K562 (cell line): Measurements from ENCODE around the gene AP3B2. TPM values are rescaled to one million over a fixed set of nuclear protein-coding genes. Genes with fewer than 3 reads are reported as not detected.
A peak's percentile ranks its signal among the peaks of the same experiment; 100 is the strongest.

Source experiments
- CREM ChIP-seq: IDR thresholded peaks from 2 replicates; pipeline ENCODE4 v1.6.1; 2014; ENCODE audit warnings: antibody characterized with exemption, low read depth
- E2F3 ChIP-seq: fragments of 250-450 bp; sonication (Bioruptor Pico); IDR thresholded peaks from 2 replicates; pipeline ENCODE4 v1.4.0; 2020; ENCODE audit warnings: mild to moderate bottlenecking
- GMEB1 ChIP-seq: fragments of 250-450 bp; sonication (Bioruptor Pico); IDR thresholded peaks from 2 replicates; pipeline ENCODE4 v1.4.0; 2020; ENCODE audit warnings: mild to moderate bottlenecking
- HEY1 ChIP-seq: fragments of 250-450 bp; sonication (Bioruptor Pico); IDR thresholded peaks from 2 replicates; pipeline ENCODE4 v1.5.0; 2020; ENCODE audit warnings: mild to moderate bottlenecking, moderate library complexity, borderline replicate concordance
- JUND ChIP-seq, 2 experiments: IDR thresholded peaks; 2 replicates in 1 of 2; 3 replicates in 1 of 2; pipeline ENCODE4 v1.6.1; 2011; ENCODE audit warnings: borderline replicate concordance in 2 of 2, low read depth in 2 of 2, low read length in 2 of 2, improper control_type of control experiment in 1 of 2, missing biosample characterization in 1 of 2, missing genetic modification characterization in 1 of 2, missing genetic modification reagents in 1 of 2
- KDM2B ChIP-seq: fragments of 250-450 bp; sonication (Bioruptor Pico); IDR thresholded peaks from 2 replicates; pipeline ENCODE4 v1.8.0; 2021; ENCODE audit warnings: mild to moderate bottlenecking, moderate library complexity
- KHSRP ChIP-seq: fragments of 450-650 bp; IDR thresholded peaks from 2 replicates; pipeline ENCODE4 v1.6.1; 2017
- MBD1 ChIP-seq: fragments of 250-450 bp; sonication (Bioruptor Pico); IDR thresholded peaks from 2 replicates; pipeline ENCODE4 v1.8.0; 2022; ENCODE audit warnings: inconsistent platforms
- MBD2 ChIP-seq: sonication (generic); IDR thresholded peaks from 2 replicates; pipeline ENCODE4 v1.6.1; 2016; ENCODE audit warnings: low read depth, borderline replicate concordance
- MCM5 ChIP-seq: fragments of 450-650 bp; IDR thresholded peaks from 2 replicates; pipeline ENCODE4 v1.6.1; 2016; ENCODE audit warnings: low read depth
- NCOA4 ChIP-seq: fragments of 450-650 bp; IDR thresholded peaks from 2 replicates; pipeline ENCODE4 v1.6.1; 2018; ENCODE audit warnings: mild to moderate bottlenecking; ENCODE audit not compliant: partially characterized antibody
- NFIX ChIP-seq: fragments of 250-450 bp; sonication (Bioruptor Pico); IDR thresholded peaks from 2 replicates; pipeline ENCODE4 v1.4.0; 2020; ENCODE audit warnings: low read depth, mild to moderate bottlenecking, moderate library complexity
- RBM34 ChIP-seq: fragments of 200-400 bp; formaldehyde crosslinking; IDR thresholded peaks from 2 replicates; pipeline ENCODE4 v1.6.1; 2018; ENCODE audit warnings: low read length, borderline replicate concordance; ENCODE audit not compliant: insufficient read depth
- SIN3A ChIP-seq, 2 experiments: fragments of 150-350 bp in 1 of 2; IDR thresholded peaks; 2 replicates each; pipeline ENCODE4 v1.6.1; 2011 to 2016; ENCODE audit warnings: borderline replicate concordance in 2 of 2, low read depth in 2 of 2, low read length in 2 of 2, mild to moderate bottlenecking in 2 of 2, moderate library complexity in 2 of 2; ENCODE audit not compliant: control insufficient read depth in 1 of 2
- SMARCC2 ChIP-seq: fragments of 450-650 bp; IDR thresholded peaks from 2 replicates; pipeline ENCODE4 v1.6.1; 2017; ENCODE audit warnings: antibody characterized with exemption, moderate library complexity, mild to moderate bottlenecking, low read depth
- ZNF41 ChIP-seq: fragments of 250-450 bp; sonication (Bioruptor Pico); conservative IDR thresholded peaks from 2 replicates; pipeline ENCODE4 v1.4.0; 2020; ENCODE audit warnings: mild to moderate bottlenecking
- ZSCAN29 ChIP-seq: fragments of 450-650 bp; IDR thresholded peaks from 2 replicates; pipeline ENCODE4 v1.6.1; 2017
- polyA plus RNA-seq, 8 experiments: library from polyadenylated mRNA; depleted of rRNA in 4 of 8; stranded (reverse) in 5 of 8; unstranded in 3 of 8; fragments of >200 nt; fragmentation: Nextera tagmentation in 2 of 8; fragmentation: Illumina TruSeq in 1 of 8; extraction: Ambion mirVana in 2 of 8; extraction: Trizol in 1 of 8; gene quantifications; 2 replicates each; pipeline versions ENCODE4 v1.2.1 to v1.2.3, GENCODE V29; 2011 to 2014; ENCODE audit warnings: inconsistent platforms in 1 of 8, missing spikeins in 1 of 8
- total RNA-seq, 7 experiments: library from RNA; depleted of rRNA in 6 of 7; stranded (reverse); fragments of >200 nt in 6 of 7; fragmentation: Illumina TruSeq in 2 of 7; extraction: Trizol in 2 of 7; gene quantifications; 2 replicates each; pipeline versions ENCODE4 v1.2.1 to v1.2.3, GENCODE V29; 2011 to 2021; ENCODE audit warnings: low replicate concordance in 1 of 7
- TF ChIP-seq, protein P1 (sequence below): fragments of 450-650 bp; IDR thresholded peaks from 2 replicates; pipeline ENCODE4 v1.6.1; 2018; ENCODE audit warnings: mild to moderate bottlenecking, low read depth; ENCODE audit not compliant: partially characterized antibody
- TF ChIP-seq, protein P2 (sequence below): sonication (generic); formaldehyde crosslinking; IDR thresholded peaks from 2 replicates; pipeline ENCODE4 v1.8.1; 2022; ENCODE audit warnings: missing genetic modification reagents
- TF ChIP-seq, protein P3 (sequence below): fragments of 250-450 bp; sonication (Bioruptor Pico); IDR thresholded peaks from 2 replicates; pipeline ENCODE4 v1.5.0; 2021

Gene AP3B2
- total and polyA plus RNA-seq, 9 of the 15 experiments (the other 6 are each of a cell fraction or from before 2014, with no cell fraction given), result 0.03 to 0.15 (median 0.10) TPM; not detected in 2

DNA sequence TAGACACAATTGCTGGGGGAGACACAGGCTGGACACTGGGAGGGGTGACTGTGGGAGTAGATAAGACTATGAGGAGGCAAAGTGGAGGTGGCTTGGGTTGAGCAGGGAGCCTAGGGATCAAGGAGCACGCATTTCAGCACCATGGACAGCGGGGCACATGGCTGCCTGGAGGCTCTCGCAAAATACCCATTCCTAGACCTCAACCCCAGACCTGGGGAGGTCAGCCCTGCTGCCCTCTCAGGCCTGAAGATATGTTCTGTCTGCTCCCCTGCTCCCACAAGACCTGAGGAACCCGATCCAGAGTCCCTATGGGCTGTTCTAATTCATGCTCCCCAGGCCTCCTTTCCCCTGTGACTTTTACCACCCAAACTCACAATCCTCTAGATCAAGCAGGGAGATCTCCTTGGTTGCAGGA is 46.5 kb downstream of the AP3B2 start (continued):
- TF ChIP-seq NCOA4, result no peak
- TF ChIP-seq MBD2, result no peak
- TF ChIP-seq KHSRP, result no peak
- no peak for TF ChIP-seq SMARCC2
- TF ChIP-seq GMEB1, result no peak
- TF ChIP-seq KDM2B (CRISPR knock-in tag), result no peak
- TF ChIP-seq SIN3A (IDR thresholded peaks at IDR 0.05; ENCODE audit: borderline replicate concordance in 2 of 2, control insufficient read depth in 1 of 2, low read depth in 2 of 2, low read length in 2 of 2), result peak; percentile 58 to 94; a peak in 3 of 4 replicates
- no peak for TF ChIP-seq MCM5
- TF ChIP-seq, protein P1, sequence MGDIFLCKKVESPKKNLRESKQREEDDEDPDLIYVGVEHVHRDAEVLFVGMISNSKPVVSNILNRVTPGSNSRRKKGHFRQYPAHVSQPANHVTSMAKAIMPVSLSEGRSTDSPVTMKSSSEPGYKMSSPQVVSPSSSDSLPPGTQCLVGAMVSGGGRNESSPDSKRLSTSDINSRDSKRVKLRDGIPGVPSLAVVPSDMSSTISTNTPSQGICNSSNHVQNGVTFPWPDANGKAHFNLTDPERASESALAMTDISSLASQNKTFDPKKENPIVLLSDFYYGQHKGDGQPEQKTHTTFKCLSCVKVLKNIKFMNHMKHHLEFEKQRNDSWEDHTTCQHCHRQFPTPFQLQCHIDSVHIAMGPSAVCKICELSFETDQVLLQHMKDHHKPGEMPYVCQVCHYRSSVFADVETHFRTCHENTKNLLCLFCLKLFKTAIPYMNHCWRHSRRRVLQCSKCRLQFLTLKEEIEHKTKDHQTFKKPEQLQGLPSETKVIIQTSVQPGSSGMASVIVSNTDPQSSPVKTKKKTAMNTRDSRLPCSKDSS, result no peak
- peak; percentile 43; the same call in 1 of the 2 replicates for TF ChIP-seq CREM
- TF ChIP-seq, protein P2, sequence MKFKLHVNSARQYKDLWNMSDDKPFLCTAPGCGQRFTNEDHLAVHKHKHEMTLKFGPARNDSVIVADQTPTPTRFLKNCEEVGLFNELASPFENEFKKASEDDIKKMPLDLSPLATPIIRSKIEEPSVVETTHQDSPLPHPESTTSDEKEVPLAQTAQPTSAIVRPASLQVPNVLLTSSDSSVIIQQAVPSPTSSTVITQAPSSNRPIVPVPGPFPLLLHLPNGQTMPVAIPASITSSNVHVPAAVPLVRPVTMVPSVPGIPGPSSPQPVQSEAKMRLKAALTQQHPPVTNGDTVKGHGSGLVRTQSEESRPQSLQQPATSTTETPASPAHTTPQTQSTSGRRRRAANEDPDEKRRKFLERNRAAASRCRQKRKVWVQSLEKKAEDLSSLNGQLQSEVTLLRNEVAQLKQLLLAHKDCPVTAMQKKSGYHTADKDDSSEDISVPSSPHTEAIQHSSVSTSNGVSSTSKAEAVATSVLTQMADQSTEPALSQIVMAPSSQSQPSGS (CRISPR knock-in tag), result 0 out of 2 replicates have a peak, but pooled peaks have one; percentile 56
- no peak for TF ChIP-seq NFIX (CRISPR knock-in tag)
- TF ChIP-seq, protein P3, sequence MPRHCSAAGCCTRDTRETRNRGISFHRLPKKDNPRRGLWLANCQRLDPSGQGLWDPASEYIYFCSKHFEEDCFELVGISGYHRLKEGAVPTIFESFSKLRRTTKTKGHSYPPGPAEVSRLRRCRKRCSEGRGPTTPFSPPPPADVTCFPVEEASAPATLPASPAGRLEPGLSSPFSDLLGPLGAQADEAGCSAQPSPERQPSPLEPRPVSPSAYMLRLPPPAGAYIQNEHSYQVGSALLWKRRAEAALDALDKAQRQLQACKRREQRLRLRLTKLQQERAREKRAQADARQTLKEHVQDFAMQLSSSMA (CRISPR knock-in tag), result no peak
- TF ChIP-seq HEY1 (CRISPR knock-in tag), result no peak
- TF ChIP-seq ZNF41 (CRISPR knock-in tag), result no peak
- no peak for TF ChIP-seq MBD1 (CRISPR knock-in tag)
- TF ChIP-seq JUND (IDR thresholded peaks at IDR 0.05; ENCODE audit: borderline replicate concordance, low read depth, low read length), result no peak
- TF ChIP-seq JUND (tag; IDR thresholded peaks at IDR 0.05; ENCODE audit: borderline replicate concordance, low read depth, low read length), result peak; percentile 38; the same call in 1 of the 3 replicates
- TF ChIP-seq E2F3 (CRISPR knock-in tag), result no peak
- no peak for TF ChIP-seq RBM34
- no peak for TF ChIP-seq ZSCAN29
